GM23248 (cell line): ENCODE results near the gene MROH7.

Source experiments
- EZH2 ChIP-seq: fragments of 200-600 bp; sonication (generic); IDR thresholded peaks from 2 replicates; pipeline ENCODE4 v1.6.1; 2018; ENCODE audit warnings: antibody characterized with exemption, mild to moderate bottlenecking; ENCODE audit not compliant: insufficient read depth, poor library complexity, severe bottlenecking
- EZH2phosphoT487 ChIP-seq: fragments of 200-600 bp; sonication (generic); IDR thresholded peaks from 2 replicates; pipeline ENCODE4 v1.6.1; 2018; ENCODE audit warnings: antibody characterized with exemption, moderate library complexity, mild to moderate bottlenecking, low read depth; ENCODE audit not compliant: insufficient read depth

DNA sequence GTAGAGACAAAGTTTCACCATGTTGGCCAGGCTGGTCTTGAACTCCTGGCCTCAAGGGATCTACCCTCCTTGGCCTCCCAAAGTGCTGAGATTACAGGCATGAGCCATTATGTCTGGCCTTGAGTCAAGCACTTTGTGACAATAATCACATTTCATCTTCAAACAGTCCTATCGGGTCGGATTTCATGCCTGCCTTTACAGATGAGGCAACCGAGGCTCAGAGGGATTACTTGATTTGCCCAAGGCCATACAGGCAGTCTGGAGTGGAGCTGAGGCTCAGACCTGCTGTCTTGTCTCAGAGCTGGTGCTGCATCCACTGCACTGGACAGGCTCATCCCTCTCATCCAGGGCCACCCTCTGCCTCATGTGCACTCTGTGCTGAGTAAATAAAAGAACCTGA, 44.8 kb upstream of the MROH7 start:
- TF ChIP-seq EZH2 (no peak), EZH2phosphoT487 (no peak)
